Right ventricle myocardium superior (tissue), 1 donor: ENCODE data around the gene EIF3A. TPM values are rescaled to one million over a fixed set of nuclear protein-coding genes. Genes with fewer than 3 reads are reported as not detected.

Source experiments
- ATAC-seq: fragments of 200-7000 bp; cut with Tn5 transposase; one replicate; pipeline ENCODE4 v1.9.1; 2020; ENCODE audit warnings: mild to moderate bottlenecking; ENCODE audit not compliant: poor library complexity
- DNase-seq: peaks from one replicate; pipeline ENCODE4 v3.0.0-alpha.2; 2020
- intact Hi-C: fragments of 100-400 bp; cut with DNase I; formaldehyde crosslinking; loops from one replicate; pipeline ENCODE4 v1.11.2; 2022
- total RNA-seq: library from RNA; stranded (reverse); fragmentation: NEBNext Ultra II Directional; extraction: Animal tissue kit (Norgen Biotek cat#: 25700); gene quantifications from one replicate; pipeline ENCODE4 v1.2.1, GENCODE V29; 2021
- donor health status: DM: no; HTN: yes; CAD: no; lungs with severe emphysema.

Gene EIF3A
- total RNA-seq, 1 donor from 2014 or later = 93.8 TPM

- DNase-seq (no peak), ATAC-seq (no peak)
- intact Hi-C loops = no loop called here
Observed at GRCh38 chr10:118992496-118992895, 88.1 kb downstream of the EIF3A start.

DNA sequence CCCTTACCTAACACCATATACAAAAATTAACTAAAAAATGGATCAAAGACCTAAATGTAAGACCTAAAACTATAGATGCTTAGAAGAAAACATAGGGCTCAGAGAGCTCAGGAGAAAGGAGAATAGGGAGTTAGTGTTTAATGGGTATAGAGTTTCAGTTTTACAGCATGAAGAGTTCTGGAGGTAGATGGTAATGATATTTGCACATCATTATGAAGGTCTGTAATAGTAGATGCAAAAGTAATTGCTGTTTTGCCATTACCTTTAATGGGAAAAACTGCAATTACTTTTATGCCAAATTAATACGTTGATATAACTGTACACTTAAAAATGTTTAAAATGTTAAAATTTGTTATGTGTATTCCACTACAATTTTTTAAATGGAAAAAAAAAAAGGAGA lies 90.3 kb downstream of the EIF3A start:
- intact Hi-C loops = no loop called here
- DNase-seq = no peak
- no peak for ATAC-seq

DNA sequence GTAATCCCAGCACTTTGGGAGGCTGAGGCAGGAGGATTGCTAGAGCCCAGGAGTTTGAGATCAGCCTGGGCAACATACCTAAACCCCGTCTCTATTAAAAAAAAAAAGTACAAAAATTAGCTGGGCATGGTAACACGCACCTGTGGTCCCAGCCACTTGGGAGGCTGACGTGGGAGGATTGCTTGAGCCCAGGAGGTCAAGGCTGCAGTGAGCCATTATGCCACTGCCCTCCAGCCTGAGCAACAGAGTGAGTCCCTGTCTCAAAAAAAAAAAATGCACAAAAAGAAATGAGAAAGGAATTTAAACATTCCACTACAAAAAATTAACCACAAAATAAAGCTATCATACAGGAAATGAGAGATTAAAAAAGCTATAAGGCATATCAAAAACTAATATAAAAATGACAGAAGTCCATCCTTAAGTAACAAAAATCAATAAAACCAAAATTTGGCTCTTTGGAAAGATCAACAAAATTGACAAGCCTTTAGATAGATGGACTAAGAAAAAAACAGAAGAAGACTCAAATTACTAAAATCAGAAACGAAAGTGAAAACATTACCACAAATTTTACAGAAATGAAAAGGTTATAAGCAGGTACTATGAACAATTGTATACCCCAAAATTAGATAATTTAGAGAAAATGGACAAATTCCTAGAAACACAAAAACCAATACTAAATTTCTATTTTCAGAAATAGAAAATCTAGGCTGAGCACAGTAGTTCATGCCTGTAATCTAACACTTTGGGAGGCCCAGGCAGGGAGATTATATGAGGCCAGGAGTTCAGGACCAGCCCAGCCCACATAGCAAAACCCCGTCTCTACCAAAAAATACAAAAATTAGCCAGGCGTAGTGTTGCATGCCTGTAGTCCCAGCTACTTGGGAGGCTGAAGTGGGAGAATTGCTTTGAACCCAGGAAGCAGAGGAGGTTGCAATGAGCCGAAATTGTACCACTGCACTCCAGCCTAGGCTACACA lies 93.5 kb downstream of the EIF3A start:
- intact Hi-C loops = no loop called here
- ATAC-seq (no peak), DNase-seq (no peak)

DNA sequence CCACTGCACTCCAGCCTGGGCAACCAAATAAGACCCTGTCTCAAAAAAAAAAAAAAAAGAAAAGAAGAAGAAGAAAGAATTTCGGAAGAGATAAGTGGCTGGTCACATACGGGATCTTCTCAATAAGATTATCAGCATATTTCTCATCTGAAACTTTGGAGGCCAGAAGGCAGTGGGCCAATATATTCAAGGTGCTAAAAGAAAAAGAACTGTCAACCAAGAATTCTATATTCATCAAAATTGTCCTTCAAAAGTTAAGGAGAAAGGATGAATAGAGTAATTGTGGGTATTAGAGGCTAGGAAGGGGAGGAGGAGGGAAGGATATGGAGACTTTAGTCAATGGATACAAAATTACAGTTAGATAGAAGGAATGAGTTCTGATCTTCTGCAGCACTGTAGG lies 95.0 kb downstream of the EIF3A start:
- DNase-seq (no peak), ATAC-seq (no peak)
- intact Hi-C loops = no loop called here

Other genes with a start within 250 kb of the EIF3A start
- gene NANOS1, start 51.1 kb downstream of the EIF3A start, total RNA-seq = 10.0 TPM
- gene DENND10, start 23.3 kb upstream of the EIF3A start, total RNA-seq = 18.9 TPM
- gene SFXN4, start 84.9 kb upstream of the EIF3A start, total RNA-seq = 48.2 TPM
- gene PRDX3, start 98.0 kb upstream of the EIF3A start, total RNA-seq = 261 TPM
- 47.6 TPM for gene GRK5, start 126.8 kb upstream of the EIF3A start, total RNA-seq